ENCODE data around the gene TBC1D30.

TBC1D30 gene

DNA sequence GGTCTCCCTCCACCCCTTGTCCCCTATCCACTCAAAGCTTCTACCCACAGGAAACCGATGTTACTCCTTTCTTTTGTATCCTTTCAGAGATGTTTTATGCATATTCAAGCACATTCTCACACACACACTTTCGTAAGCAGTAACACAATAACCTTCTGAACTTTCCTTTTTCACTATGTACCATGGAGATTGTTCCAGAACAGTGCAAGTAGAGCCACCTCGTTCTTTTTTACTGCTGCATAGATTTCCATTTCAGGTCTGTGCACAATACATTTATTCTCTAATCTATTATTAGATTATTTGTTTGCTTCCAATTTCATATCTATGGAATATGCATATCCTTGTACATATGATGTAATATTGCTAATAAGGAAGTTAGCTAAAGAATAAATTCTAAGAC, 60.3 kb downstream of the TBC1D30 start:
- TF ChIP-seq, protein P1, sequence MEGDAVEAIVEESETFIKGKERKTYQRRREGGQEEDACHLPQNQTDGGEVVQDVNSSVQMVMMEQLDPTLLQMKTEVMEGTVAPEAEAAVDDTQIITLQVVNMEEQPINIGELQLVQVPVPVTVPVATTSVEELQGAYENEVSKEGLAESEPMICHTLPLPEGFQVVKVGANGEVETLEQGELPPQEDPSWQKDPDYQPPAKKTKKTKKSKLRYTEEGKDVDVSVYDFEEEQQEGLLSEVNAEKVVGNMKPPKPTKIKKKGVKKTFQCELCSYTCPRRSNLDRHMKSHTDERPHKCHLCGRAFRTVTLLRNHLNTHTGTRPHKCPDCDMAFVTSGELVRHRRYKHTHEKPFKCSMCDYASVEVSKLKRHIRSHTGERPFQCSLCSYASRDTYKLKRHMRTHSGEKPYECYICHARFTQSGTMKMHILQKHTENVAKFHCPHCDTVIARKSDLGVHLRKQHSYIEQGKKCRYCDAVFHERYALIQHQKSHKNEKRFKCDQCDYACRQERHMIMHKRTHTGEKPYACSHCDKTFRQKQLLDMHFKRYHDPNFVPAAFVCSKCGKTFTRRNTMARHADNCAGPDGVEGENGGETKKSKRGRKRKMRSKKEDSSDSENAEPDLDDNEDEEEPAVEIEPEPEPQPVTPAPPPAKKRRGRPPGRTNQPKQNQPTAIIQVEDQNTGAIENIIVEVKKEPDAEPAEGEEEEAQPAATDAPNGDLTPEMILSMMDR (IDR thresholded peaks at IDR 0.05; ENCODE audit: low read depth, low read length) = no peak
- DNase-seq (ENCODE audit: low read depth, low spot score) = no peak
- in situ Hi-C loops (cut with HindIII; ENCODE audit: low sequenced_read_pairs) = no loop called here
- H3K4me3 ChIP-seq (ENCODE audit: low read depth, low read length) = no peak overlapping the region

GRCh38 chr12:64889434-64890216, 65.2 kb downstream of the TBC1D30 start:
- TF ChIP-seq, protein P1 (IDR thresholded peaks at IDR 0.05; ENCODE audit: low read depth, low read length) = no peak
- DNase-seq (ENCODE audit: low read depth, low spot score) = no peak
- no peak overlapping the region for H3K4me3 ChIP-seq (ENCODE audit: low read depth, low read length)
- in situ Hi-C loops (cut with HindIII; ENCODE audit: low sequenced_read_pairs) = no loop called here

DNA sequence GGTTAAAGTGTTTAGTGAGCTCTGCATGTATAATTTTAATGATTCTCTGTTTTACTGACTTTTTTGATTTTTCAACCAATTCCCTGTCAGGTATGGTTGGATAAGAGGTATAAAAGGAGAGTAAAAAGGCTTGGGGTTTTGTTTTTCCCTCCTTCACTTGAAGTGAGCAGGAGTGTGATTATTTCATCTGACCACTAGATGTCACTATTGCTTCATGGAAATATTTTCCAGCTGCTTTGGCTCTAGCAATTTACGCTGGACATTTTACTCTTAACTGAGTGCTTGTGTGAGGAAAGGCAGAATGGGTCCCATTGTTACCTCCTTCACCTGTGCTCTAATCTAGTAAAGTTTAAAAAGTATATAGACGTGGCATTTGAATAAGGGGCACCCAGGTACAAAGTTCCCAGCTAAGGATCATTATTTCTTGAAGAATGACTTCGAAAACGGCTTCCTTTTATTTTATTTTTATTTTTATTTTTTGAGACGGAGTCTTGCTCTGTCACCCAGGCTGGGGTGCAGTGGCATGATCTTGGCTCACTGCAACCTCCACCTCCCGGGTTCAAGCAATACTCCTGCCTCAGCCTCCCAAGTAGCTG, 66.5 kb downstream of the TBC1D30 start:
- no peak overlapping the region for H3K4me3 ChIP-seq (ENCODE audit: low read depth, low read length)
- TF ChIP-seq, protein P1 (IDR thresholded peaks at IDR 0.05; ENCODE audit: low read depth, low read length) = peak; percentile 60
- in situ Hi-C loops (cut with HindIII; ENCODE audit: low sequenced_read_pairs) = no loop called here
- DNase-seq (ENCODE audit: low read depth, low spot score) = peak; percentile 67

- in situ Hi-C loops (cut with HindIII; ENCODE audit: low sequenced_read_pairs) = no loop called here
- H3K4me3 ChIP-seq (ENCODE audit: low read depth, low read length) = no peak overlapping the region
- TF ChIP-seq, protein P1 (IDR thresholded peaks at IDR 0.05; ENCODE audit: low read depth, low read length) = no peak
- DNase-seq (ENCODE audit: low read depth, low spot score) = no peak
Measured at GRCh38 chr12:64891629-64892028, 67.2 kb downstream of the TBC1D30 start.

- TF ChIP-seq, protein P1 (IDR thresholded peaks at IDR 0.05; ENCODE audit: low read depth, low read length) = no peak
- no peak overlapping the region for H3K4me3 ChIP-seq (ENCODE audit: low read depth, low read length)
- DNase-seq (ENCODE audit: low read depth, low spot score) = no peak
- in situ Hi-C loops (cut with HindIII; ENCODE audit: low sequenced_read_pairs) = no loop called here
Measured at GRCh38 chr12:64892561-64892960, 68.1 kb downstream of the TBC1D30 start.

- TF ChIP-seq, protein P1 (IDR thresholded peaks at IDR 0.05; ENCODE audit: low read depth, low read length) = no peak
- in situ Hi-C loops (cut with HindIII; ENCODE audit: low sequenced_read_pairs) = no loop called here
- H3K4me3 ChIP-seq (ENCODE audit: low read depth, low read length) = no peak overlapping the region
- DNase-seq (ENCODE audit: low read depth, low spot score) = peak; percentile 70
Measured at GRCh38 chr12:64893961-64894360, 69.5 kb downstream of the TBC1D30 start.
